Stimulated activated naive CD8-positive, alpha-beta T cell treated with anti-CD3 and anti-CD28 coated beads, Interleukin-15, Interleukin-2, amounts not matched to agents 100 ng/mL and 50 ng/mL, for 24 hours (primary cell): ENCODE results near the gene CRADD.
"Not testable (repeated sequence)": the region's sequence is repeated elsewhere in the genome, so short reads cannot be mapped to it uniquely, and the experiment has no call there.

Source experiments
- H3K27ac Mint-ChIP-seq: one replicate; pipeline ENCODE4 v1.8.0; 2021; ENCODE audit warnings: mild to moderate bottlenecking, mixed read lengths
- H3K27me3 Mint-ChIP-seq: one replicate; pipeline ENCODE4 v1.8.0; 2021; ENCODE audit warnings: mixed read lengths
- H3K36me3 Mint-ChIP-seq: one replicate; pipeline ENCODE4 v1.8.0; 2021; ENCODE audit warnings: low read depth, mixed read lengths
- H3K4me1 Mint-ChIP-seq: one replicate; pipeline ENCODE4 v1.8.0; 2021; ENCODE audit warnings: low read depth, mixed read lengths
- H3K4me3 Mint-ChIP-seq: one replicate; pipeline ENCODE4 v1.8.0; 2021; ENCODE audit warnings: mild to moderate bottlenecking, mixed read lengths
- H3K9me3 Mint-ChIP-seq: one replicate; pipeline ENCODE4 v1.8.0; 2021; ENCODE audit warnings: mixed read lengths

Gene CRADD

DNA sequence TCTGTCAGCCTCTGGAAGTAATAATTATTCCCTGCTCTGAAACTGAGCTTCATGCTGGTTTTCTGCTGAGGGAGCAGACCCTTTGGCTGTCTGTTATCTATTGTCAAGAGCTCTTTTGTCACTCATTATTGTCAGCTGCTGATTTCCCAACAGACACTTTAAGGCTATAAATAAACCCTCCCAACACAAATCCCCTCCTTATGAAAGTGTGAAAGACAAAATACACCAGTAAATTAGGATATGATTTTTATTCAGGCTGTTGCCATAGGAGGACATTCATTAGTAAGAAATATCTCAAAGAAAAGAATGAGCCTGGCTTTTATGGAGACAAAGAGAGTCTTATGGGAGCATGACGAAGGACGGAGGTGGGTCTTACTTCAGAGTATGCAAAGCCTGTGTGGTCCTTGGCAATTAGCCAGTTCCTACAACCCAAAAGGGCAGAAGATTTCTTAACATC lies 180.8 kb downstream of the CRADD start:
- no peak overlapping the region for H3K27ac Mint-ChIP-seq
- no peak overlapping the region for H3K4me3 Mint-ChIP-seq
- no peaks in the 10 kb centered on the region for H3K27me3 Mint-ChIP-seq
- H3K36me3 Mint-ChIP-seq = peaks cover 4% of the 10 kb centered on the region
- H3K4me1 Mint-ChIP-seq = peaks cover 10% of the 10 kb centered on the region
- no peaks in the 10 kb centered on the region for H3K9me3 Mint-ChIP-seq

DNA sequence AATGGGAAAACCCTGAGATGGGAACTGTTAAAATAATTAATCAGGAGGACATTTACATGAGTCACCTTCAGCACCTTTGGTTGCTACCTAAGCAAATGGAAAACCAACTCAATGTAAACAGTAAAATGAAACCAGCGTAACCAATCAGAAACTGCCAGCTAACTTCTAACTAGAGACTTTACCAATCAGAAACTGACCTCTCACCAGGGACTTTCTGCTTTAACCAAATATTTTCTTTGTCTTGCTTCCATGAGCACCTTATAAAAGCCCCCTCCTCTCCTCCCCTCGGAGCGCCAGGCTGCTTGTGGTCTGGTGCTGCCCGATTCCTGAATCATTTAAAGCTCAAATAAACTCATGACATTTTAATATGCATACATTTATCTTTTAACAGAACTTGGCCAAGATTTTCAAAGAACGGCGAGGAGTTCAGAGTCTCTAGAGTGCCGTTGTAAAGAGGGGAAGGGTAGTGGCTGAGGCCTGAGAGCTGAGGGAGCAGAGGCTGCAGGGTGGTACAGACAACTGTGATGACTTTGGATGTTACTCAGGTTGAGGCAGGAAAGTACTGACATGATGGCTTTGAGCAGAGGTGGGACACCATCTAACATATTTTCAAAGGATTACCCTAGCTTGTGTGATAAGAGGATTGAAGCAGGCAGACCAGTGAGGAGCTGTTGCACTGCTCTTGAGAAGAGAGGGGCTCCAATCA lies 183.6 kb downstream of the CRADD start:
- H3K9me3 Mint-ChIP-seq = peaks cover 7% of the 10 kb centered on the region
- peaks cover 10% of the 10 kb centered on the region for H3K4me1 Mint-ChIP-seq
- H3K4me3 Mint-ChIP-seq = no peak overlapping the region
- peaks cover 12% of the 10 kb centered on the region for H3K36me3 Mint-ChIP-seq
- no peak overlapping the region for H3K27ac Mint-ChIP-seq
- H3K27me3 Mint-ChIP-seq = no peaks in the 10 kb centered on the region

DNA sequence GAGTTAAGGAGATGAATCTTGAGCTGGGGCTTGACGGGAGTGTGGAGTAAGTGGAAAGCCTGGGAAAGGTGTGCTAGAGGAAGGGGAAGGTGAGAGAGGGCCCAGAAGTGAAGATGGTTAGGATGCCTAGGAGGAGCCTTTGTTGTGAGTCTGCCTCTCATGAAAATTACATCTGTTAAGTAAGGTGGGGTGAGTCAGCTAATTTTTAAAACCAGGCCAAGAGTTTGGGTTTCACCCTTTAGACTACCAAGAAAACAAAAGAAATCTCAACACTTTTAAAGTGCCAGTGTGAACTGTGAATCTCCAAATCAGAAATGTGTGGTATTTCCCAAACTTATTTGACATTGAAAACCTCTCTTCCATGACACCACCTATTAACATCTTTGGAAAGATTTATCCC lies 185.2 kb downstream of the CRADD start:
- Mint-ChIP-seq H3K9me3 (peaks cover 14% of the 10 kb centered on the region), H3K4me1 (peaks cover 10% of the 10 kb centered on the region), H3K36me3 (peaks cover 22% of the 10 kb centered on the region), H3K27ac (no peak overlapping the region), H3K4me3 (no peak overlapping the region), H3K27me3 (no peaks in the 10 kb centered on the region)

DNA sequence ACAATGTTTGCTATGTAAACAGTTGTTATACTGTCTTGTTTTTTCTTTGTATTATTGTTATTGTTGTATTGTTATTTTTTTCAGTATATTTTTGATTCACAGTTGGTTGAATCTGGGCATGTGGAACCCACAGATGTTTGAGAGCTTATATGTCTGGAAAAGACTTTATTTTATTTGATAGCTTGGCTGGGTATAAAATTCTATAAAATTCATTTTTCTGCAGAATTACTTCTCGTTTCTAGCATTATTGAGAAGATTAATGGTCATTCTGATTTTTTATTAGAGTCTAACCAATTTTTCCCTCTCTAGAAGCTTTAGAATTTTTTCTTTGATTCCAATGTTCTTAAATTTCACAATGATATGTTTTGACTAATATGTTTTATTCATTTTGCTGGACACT lies 188.6 kb downstream of the CRADD start:
- peaks cover 35% of the 10 kb centered on the region for H3K36me3 Mint-ChIP-seq
- H3K9me3 Mint-ChIP-seq = peaks cover 33% of the 10 kb centered on the region
- H3K27me3 Mint-ChIP-seq = no peaks in the 10 kb centered on the region
- no peak overlapping the region for H3K27ac Mint-ChIP-seq
- H3K4me1 Mint-ChIP-seq = peaks cover 4% of the 10 kb centered on the region
- no peak overlapping the region for H3K4me3 Mint-ChIP-seq

DNA sequence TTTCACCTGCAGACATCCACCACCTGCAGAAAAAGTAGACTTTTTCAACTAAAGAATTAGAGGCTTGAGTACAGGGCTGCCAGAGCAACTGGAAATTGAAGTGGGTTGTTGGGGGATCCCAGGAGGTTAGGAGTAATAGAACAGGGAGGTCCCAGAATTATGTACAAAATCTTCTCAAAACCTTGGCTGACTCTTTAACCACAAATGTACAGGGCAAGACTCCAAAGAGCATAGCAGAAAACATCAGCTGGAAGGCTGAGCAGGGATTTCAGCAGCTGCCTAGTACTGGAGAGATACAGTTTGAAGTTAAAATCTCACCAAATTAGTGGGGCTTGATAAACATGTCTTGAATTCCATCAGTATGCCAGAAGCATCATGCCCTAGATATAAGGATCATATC lies 191.6 kb downstream of the CRADD start:
- H3K9me3 Mint-ChIP-seq = peaks cover 51% of the 10 kb centered on the region
- H3K27ac Mint-ChIP-seq = no peak overlapping the region
- no peaks in the 10 kb centered on the region for H3K4me1 Mint-ChIP-seq
- H3K27me3 Mint-ChIP-seq = no peaks in the 10 kb centered on the region
- no peak overlapping the region for H3K4me3 Mint-ChIP-seq
- peaks cover 36% of the 10 kb centered on the region for H3K36me3 Mint-ChIP-seq

DNA sequence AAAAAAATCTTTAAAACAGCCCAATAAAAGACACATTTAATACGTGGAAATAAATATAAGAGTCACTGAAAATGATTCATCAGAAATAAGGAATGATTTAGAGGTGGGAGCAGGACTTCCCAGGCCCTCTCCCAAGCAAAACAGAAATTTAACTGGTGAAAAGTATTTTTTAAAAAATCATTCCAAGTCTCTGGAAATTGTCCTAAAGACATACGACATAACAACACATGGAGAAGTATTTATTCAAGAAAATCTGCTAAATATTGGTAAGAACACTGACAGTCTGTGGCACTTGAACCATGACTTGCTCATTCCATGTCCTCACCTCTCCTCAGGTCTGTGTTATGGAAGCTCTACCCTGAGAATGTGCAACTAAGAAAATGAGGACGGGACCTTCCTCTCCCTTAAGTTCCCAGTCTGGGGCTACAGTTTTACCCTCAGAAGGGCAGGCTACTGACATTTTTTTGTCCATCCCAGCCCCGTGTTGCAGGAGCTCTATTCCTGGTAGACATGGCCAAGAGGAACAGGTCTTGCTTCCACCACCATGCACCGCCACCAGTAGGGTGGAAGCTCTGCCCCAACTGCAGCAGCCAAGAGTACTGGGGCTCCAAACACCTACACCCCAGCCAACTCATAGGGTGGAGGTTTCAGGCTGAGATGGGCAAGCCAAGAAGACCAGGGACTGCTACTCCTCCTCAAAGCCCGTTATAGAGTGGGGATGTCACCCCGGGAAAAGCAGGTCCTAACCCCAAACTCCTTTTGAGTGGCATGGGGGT lies 193.0 kb downstream of the CRADD start:
- H3K27ac Mint-ChIP-seq = no peak overlapping the region
- H3K4me3 Mint-ChIP-seq = no peak overlapping the region
- H3K4me1 Mint-ChIP-seq = no peaks in the 10 kb centered on the region
- H3K36me3 Mint-ChIP-seq = peaks cover 40% of the 10 kb centered on the region
- H3K27me3 Mint-ChIP-seq = no peaks in the 10 kb centered on the region
- H3K9me3 Mint-ChIP-seq = peaks cover 57% of the 10 kb centered on the region

DNA sequence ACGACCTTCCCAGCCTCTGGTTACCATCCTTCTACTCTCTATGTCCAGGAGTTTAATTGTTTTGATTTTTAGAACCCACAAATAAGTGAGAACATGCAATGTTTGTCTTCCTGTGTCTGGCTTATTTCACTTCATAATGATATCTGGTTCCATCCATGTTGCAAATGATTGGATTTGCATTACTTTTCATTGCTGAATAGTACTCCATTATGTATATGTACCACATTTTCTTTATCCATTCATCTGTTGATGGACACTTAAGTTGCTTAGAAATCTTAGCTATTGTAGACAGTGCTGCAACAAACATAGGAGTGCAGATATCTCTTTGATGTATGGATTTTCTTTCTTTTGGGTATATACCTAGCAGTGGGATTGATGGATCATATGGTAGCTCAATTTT lies 194.4 kb downstream of the CRADD start:
- H3K27ac Mint-ChIP-seq, H3K4me3 Mint-ChIP-seq: not testable (repeated sequence)

DNA sequence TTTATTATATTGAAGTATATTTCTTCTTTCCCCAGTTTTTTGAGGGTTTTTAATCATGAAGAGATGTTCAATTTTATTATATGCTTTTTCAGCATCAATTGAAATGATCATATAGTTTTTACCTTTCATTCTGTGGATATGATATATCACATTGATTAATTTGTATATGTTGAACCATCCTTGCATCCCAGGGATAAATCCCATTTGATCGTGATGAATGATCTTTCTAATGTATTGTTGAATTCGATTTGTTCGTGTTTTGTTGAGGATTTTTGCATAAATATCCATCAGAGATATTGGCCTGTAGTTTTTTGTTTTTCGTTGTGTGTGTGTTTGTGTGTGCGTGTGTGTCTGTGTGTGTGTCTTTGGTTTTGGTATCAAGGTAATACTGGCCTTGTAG lies 196.4 kb downstream of the CRADD start:
- Mint-ChIP-seq H3K27me3 (no peaks in the 10 kb centered on the region), H3K4me3 (no peak overlapping the region), H3K4me1 (no peaks in the 10 kb centered on the region), H3K36me3 (peaks cover 29% of the 10 kb centered on the region), H3K9me3 (peaks cover 63% of the 10 kb centered on the region), H3K27ac (no peak overlapping the region)

More for the DNA sequence above, 194.4 kb downstream of the CRADD start:
- H3K27me3 Mint-ChIP-seq, H3K4me1 Mint-ChIP-seq: not testable (repeated sequence)
- Mint-ChIP-seq H3K36me3 (peaks cover 32% of the 10 kb centered on the region), H3K9me3 (peaks cover 64% of the 10 kb centered on the region)

DNA sequence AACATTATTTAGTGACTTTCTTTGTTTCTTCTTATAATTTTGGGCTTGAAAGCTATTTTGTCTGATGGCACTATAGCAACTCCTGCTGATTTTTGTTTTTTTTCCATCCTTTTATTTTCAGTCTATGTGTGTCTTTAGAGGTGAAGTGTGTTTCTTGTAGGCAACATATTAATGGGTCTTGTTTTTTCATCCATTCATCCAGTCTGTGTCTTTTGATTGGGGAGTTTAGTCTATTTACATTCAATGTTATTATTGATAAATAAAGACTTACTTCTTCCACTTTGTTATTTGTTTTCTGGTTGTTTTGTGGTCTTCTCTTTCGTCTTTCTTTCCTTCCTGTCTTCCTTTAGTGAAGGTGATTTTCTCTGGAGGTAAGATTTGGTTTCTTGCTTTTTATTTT lies 198.0 kb downstream of the CRADD start:
- Mint-ChIP-seq H3K4me3 (no peak overlapping the region), H3K4me1 (no peaks in the 10 kb centered on the region), H3K27ac (no peak overlapping the region), H3K36me3 (peaks cover 16% of the 10 kb centered on the region), H3K9me3 (peaks cover 50% of the 10 kb centered on the region), H3K27me3 (no peaks in the 10 kb centered on the region)

DNA sequence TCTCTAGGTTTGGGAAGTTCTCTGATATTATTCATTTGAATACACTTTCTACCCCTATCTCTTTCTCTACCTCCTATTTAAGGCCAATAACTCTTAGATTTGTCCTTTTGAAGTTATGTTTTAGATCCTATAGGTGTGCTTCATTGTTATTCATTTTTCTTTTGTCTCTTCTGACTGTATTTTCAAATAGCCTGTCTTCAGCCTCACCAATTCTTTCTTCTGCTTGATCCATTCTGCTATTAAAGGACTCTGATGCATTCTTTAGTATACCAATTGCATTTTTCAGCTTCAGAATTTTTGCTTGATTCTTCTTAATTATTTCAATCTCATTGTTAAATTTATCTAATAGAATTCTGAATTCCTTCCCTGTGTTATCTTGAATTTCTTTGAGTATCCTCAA lies 199.2 kb downstream of the CRADD start:
- no peak overlapping the region for H3K4me3 Mint-ChIP-seq
- no peak overlapping the region for H3K27ac Mint-ChIP-seq
- H3K9me3 Mint-ChIP-seq = peaks cover 49% of the 10 kb centered on the region
- H3K36me3 Mint-ChIP-seq = peaks cover 16% of the 10 kb centered on the region
- peaks cover 10% of the 10 kb centered on the region for H3K4me1 Mint-ChIP-seq
- no peaks in the 10 kb centered on the region for H3K27me3 Mint-ChIP-seq

DNA sequence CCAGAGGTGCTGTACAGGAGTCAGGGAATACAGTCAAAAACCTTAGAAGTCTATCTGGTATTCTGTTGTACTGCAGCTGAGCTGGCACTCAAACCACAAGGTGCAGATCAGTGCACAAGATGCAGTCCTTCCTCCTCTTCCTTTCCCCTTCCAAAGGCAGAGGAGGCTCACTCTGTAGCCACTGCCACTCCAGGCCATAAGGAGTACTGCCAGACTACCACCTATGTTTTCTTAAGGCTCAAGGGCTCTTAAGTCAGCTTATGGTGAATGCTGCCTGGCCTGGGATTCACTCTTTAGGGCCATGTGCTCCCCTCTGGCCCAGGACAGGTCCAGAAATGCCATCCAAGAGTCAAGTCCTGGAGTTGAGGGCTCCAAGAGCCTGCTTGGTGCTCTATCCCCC lies 200.3 kb downstream of the CRADD start:
- H3K27ac Mint-ChIP-seq = no peak overlapping the region
- H3K36me3 Mint-ChIP-seq = peaks cover 16% of the 10 kb centered on the region
- peaks cover 10% of the 10 kb centered on the region for H3K4me1 Mint-ChIP-seq
- H3K27me3 Mint-ChIP-seq = no peaks in the 10 kb centered on the region
- H3K4me3 Mint-ChIP-seq = no peak overlapping the region
- peaks cover 42% of the 10 kb centered on the region for H3K9me3 Mint-ChIP-seq

DNA sequence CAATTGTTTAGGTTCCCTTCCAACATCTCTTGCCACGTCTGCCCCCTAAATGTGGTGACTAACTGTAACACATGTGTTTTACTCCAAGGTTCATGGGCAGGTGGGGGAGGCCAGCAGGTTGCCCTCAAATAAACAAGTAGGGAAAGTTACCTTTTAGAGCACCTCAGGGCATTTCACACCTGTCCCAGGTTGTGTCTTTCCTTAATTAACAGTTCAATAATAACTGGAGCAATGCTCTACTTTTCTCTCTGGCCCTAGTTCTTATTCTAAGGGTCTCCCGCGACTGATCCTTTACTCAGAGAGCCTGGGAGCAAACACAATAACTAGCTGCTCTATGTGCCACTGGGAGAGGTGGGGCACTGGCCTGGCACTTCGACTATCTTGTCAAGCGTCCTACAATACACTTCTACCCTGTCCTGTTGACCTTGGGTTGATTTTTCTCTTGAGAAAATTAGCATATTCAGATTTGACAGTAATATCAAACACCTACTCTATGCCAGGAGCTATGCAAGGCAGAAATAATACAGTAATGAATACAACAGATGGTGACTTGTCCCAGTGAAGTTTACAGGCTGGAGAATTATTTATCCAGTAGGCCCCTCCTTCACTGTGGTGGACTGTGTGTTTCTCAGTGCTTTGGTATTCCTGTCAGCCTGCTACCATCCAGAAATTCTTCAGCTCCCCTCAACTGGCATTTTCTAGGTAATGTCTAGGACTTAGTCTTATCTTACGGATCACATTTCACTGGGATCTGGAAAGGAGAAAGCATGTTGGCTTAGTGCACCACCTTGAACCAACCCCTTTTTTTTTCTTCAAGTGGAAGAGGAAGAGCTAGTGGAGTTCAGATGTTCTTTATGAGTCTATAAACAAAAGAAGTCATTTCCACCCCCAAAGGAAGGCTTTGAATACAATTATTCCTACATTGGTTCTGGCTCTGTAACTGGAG lies 202.6 kb downstream of the CRADD start:
- Mint-ChIP-seq H3K4me1 (peaks cover 10% of the 10 kb centered on the region), H3K27me3 (no peaks in the 10 kb centered on the region), H3K4me3 (no peak overlapping the region), H3K36me3 (peaks cover 4% of the 10 kb centered on the region), H3K27ac (no peak overlapping the region), H3K9me3 (peaks cover 23% of the 10 kb centered on the region)

DNA sequence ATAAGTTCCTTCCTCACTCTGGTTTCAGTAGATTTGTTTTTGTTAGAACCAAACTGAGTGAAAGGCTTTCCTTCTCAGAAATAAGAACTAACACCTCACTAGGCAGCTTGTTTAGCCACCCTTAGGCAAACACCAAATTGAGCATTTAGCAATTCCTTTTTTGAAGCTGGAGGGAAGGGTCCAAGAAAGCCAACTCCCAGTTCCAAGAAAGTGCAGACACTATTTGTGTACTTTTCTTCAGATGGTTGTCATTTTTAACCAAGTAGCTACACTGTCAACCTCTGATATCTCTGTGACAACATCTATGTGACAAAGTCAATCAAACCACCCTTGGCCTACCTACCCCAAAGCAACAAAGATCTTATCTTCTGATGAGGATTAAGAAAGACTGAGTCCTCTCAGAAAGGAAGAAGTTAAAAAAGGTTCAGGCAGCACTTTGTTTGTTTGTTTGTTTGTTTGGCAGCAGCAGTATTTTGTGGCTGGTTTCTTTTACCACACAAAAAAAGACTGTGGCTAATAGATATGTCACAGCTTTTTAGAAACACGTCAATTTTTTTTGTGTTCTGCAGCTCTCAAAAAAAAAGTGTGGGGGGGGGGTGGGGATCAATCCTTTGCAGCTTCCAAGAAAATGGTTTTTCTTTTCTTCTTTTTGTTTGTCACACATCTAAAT lies 203.8 kb downstream of the CRADD start:
- H3K9me3 Mint-ChIP-seq = peaks cover 12% of the 10 kb centered on the region
- no peak overlapping the region for H3K4me3 Mint-ChIP-seq
- H3K27ac Mint-ChIP-seq = no peak overlapping the region
- peaks cover 10% of the 10 kb centered on the region for H3K4me1 Mint-ChIP-seq
- H3K36me3 Mint-ChIP-seq = no peaks in the 10 kb centered on the region
- no peaks in the 10 kb centered on the region for H3K27me3 Mint-ChIP-seq

DNA sequence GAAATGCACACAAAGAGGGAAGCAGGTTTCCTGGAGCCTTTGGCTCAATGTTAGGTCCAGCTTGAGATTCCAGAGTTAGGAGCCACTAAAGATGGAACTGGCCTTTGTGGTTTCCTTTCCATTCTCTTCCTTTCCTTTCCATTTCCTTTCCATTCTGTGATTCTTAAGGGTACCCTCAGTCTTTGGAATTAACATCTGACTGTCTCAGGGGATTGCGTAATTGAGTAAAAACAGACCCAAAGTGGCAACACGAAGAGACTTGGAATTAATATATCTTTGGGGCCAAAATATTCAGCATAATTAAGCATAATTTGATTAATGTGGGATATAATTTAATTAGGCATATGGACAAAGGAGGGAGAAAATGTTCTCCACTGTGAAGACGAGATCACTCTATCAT lies 205.6 kb downstream of the CRADD start:
- no peak overlapping the region for H3K27ac Mint-ChIP-seq
- no peaks in the 10 kb centered on the region for H3K9me3 Mint-ChIP-seq
- H3K4me1 Mint-ChIP-seq = peaks cover 10% of the 10 kb centered on the region
- no peaks in the 10 kb centered on the region for H3K36me3 Mint-ChIP-seq
- no peaks in the 10 kb centered on the region for H3K27me3 Mint-ChIP-seq
- H3K4me3 Mint-ChIP-seq = no peak overlapping the region
